HUES48 (cell line): Measurements from ENCODE around the gene ZNF429.
A peak's percentile ranks its signal among the peaks of the same experiment; 100 is the strongest.

Experiments
- H3K27ac ChIP-seq: one replicate; pipeline ENCODE4 v1.7.0; 2013; ENCODE audit warnings: low read depth, low read length, inconsistent platforms
- H3K27me3 ChIP-seq: 2 replicates; pipeline ENCODE4 v1.6.1; 2013; ENCODE audit warnings: mild to moderate bottlenecking, low read length; ENCODE audit not compliant: control insufficient read depth, insufficient read depth
- H3K36me3 ChIP-seq: 2 replicates; pipeline ENCODE4 v1.6.1; 2013; ENCODE audit warnings: low read length; ENCODE audit not compliant: control insufficient read depth, insufficient read depth
- H3K4me1 ChIP-seq: 2 replicates; pipeline ENCODE4 v1.6.1; 2013; ENCODE audit warnings: mild to moderate bottlenecking, low read length; ENCODE audit not compliant: control insufficient read depth, insufficient read depth
- H3K4me3 ChIP-seq: 2 replicates; pipeline ENCODE4 v1.5.1; 2013; ENCODE audit warnings: mild to moderate bottlenecking, low read depth, low read length
- H3K9ac ChIP-seq: 2 replicates; pipeline ENCODE4 v1.6.1; 2013; ENCODE audit warnings: mild to moderate bottlenecking, low read depth, low read length, moderate library complexity
- H3K9me3 ChIP-seq: 2 replicates; pipeline ENCODE4 v1.6.1; 2013; ENCODE audit warnings: low read length; ENCODE audit not compliant: control insufficient read depth, insufficient read depth

Gene ZNF429

GRCh38 chr19:21574607-21575006 is 69.2 kb downstream of the ZNF429 start:
- Histone ChIP-seq H3K4me3 (no peak overlapping the region), H3K27me3 (no peaks in the 10 kb centered on the region), H3K9ac (no peak overlapping the region), H3K27ac (no peak overlapping the region), H3K36me3 (no peaks in the 10 kb centered on the region), H3K4me1 (no peaks in the 10 kb centered on the region), H3K9me3 (peaks cover 19% of the 10 kb centered on the region)

GRCh38 chr19:21576481-21576880 is 71.1 kb downstream of the ZNF429 start:
- peaks cover 26% of the 10 kb centered on the region for H3K9me3 ChIP-seq
- no peaks in the 10 kb centered on the region for H3K36me3 ChIP-seq
- no peak overlapping the region for H3K4me3 ChIP-seq
- no peaks in the 10 kb centered on the region for H3K27me3 ChIP-seq
- no peak overlapping the region for H3K9ac ChIP-seq
- H3K27ac ChIP-seq: no peak overlapping the region
- no peaks in the 10 kb centered on the region for H3K4me1 ChIP-seq

GRCh38 chr19:21580101-21580500 is 74.7 kb downstream of the ZNF429 start:
- H3K27me3 ChIP-seq: no peaks in the 10 kb centered on the region
- H3K36me3 ChIP-seq: no peaks in the 10 kb centered on the region
- H3K4me1 ChIP-seq: no peaks in the 10 kb centered on the region
- no peak overlapping the region for H3K27ac ChIP-seq
- no peak overlapping the region for H3K9ac ChIP-seq
- peaks cover 24% of the 10 kb centered on the region for H3K9me3 ChIP-seq
- H3K4me3 ChIP-seq: no peak overlapping the region

- peaks cover 24% of the 10 kb centered on the region for H3K9me3 ChIP-seq
- no peaks in the 10 kb centered on the region for H3K36me3 ChIP-seq
Measured at GRCh38 chr19:21580818-21581217, 75.4 kb downstream of the ZNF429 start.

GRCh38 chr19:21581646-21582240 is 76.3 kb downstream of the ZNF429 start:
- no peak overlapping the region for H3K27ac ChIP-seq
- peaks cover 13% of the 10 kb centered on the region for H3K27me3 ChIP-seq
- H3K4me3 ChIP-seq: no peak overlapping the region
- H3K9me3 ChIP-seq: peaks cover 16% of the 10 kb centered on the region; the same call in 1 of the 2 replicates
- H3K9ac ChIP-seq: no peak overlapping the region
- no peaks in the 10 kb centered on the region for H3K36me3 ChIP-seq
- no peaks in the 10 kb centered on the region; the same call in 1 of the 2 replicates for H3K4me1 ChIP-seq

More at GRCh38 chr19:21580818-21581217, 75.4 kb downstream of the ZNF429 start:
- Histone ChIP-seq H3K4me3 (no peak overlapping the region), H3K9ac (no peak overlapping the region), H3K4me1 (no peaks in the 10 kb centered on the region), H3K27me3 (0 out of 2 replicates have a peak, but pooled peaks cover 5% of the 10 kb centered on the region), H3K27ac (no peak overlapping the region)

- Histone ChIP-seq H3K4me3 (no peak overlapping the region), H3K9ac (no peak overlapping the region), H3K27ac (no peak overlapping the region), H3K9me3 (peaks cover 11% of the 10 kb centered on the region; the same call in 1 of the 2 replicates), H3K36me3 (no peaks in the 10 kb centered on the region), H3K4me1 (peaks cover 5% of the 10 kb centered on the region; the same call in 1 of the 2 replicates), H3K27me3 (peaks cover 25% of the 10 kb centered on the region)
Measured at GRCh38 chr19:21584537-21584936, 79.1 kb downstream of the ZNF429 start.

GRCh38 chr19:21585281-21585890 is 80.0 kb downstream of the ZNF429 start:
- H3K36me3 ChIP-seq: no peaks in the 10 kb centered on the region
- H3K4me3 ChIP-seq: no peak overlapping the region
- no peak overlapping the region for H3K9ac ChIP-seq
- peaks cover 5% of the 10 kb centered on the region; the same call in 1 of the 2 replicates for H3K4me1 ChIP-seq
- peaks cover 10% of the 10 kb centered on the region; the same call in 1 of the 2 replicates for H3K9me3 ChIP-seq
- no peak overlapping the region for H3K27ac ChIP-seq
- H3K27me3 ChIP-seq: peaks cover 25% of the 10 kb centered on the region

- no peak overlapping the region; the same call in 1 of the 2 replicates for H3K9ac ChIP-seq
- no peaks in the 10 kb centered on the region for H3K36me3 ChIP-seq
- peaks cover 2% of the 10 kb centered on the region; the same call in 1 of the 2 replicates for H3K9me3 ChIP-seq
- H3K4me3 ChIP-seq: peak overlapping the region; percentile 66
- H3K4me1 ChIP-seq: peaks cover 5% of the 10 kb centered on the region; the same call in 1 of the 2 replicates
- H3K27me3 ChIP-seq: peaks cover 25% of the 10 kb centered on the region
- no peak overlapping the region for H3K27ac ChIP-seq
Measured at GRCh38 chr19:21586311-21587116, 81.1 kb downstream of the ZNF429 start.

- Histone ChIP-seq H3K27me3 (peaks cover 25% of the 10 kb centered on the region), H3K27ac (no peak overlapping the region), H3K4me3 (peak overlapping the region; percentile 66), H3K9ac (no peak overlapping the region), H3K4me1 (peaks cover 5% of the 10 kb centered on the region; the same call in 1 of the 2 replicates), H3K36me3 (no peaks in the 10 kb centered on the region), H3K9me3 (no peaks in the 10 kb centered on the region)
Measured at GRCh38 chr19:21587117-21587461, 81.7 kb downstream of the ZNF429 start.

- Histone ChIP-seq H3K9me3 (no peaks in the 10 kb centered on the region), H3K4me1 (peaks cover 5% of the 10 kb centered on the region; the same call in 1 of the 2 replicates), H3K4me3 (no peak overlapping the region)
Measured at GRCh38 chr19:21587549-21587948, 82.1 kb downstream of the ZNF429 start.

More at GRCh38 chr19:21587549-21587948, 82.1 kb downstream of the ZNF429 start:
- Histone ChIP-seq H3K36me3 (no peaks in the 10 kb centered on the region), H3K27ac (no peak overlapping the region), H3K27me3 (peaks cover 25% of the 10 kb centered on the region), H3K9ac (no peak overlapping the region)
